Activated naive CD8-positive, alpha-beta T cell (primary cell): Measurements from ENCODE around the gene XK.

Experiments used
- H3K27ac Mint-ChIP-seq: one replicate; pipeline ENCODE4 v1.8.0; 2021; ENCODE audit warnings: mixed read lengths
- H3K27me3 Mint-ChIP-seq: one replicate; pipeline ENCODE4 v1.8.0; 2021; ENCODE audit warnings: mixed read lengths
- H3K36me3 Mint-ChIP-seq: one replicate; pipeline ENCODE4 v1.8.0; 2021; ENCODE audit warnings: mixed read lengths
- H3K4me1 Mint-ChIP-seq: one replicate; pipeline ENCODE4 v1.8.0; 2021; ENCODE audit warnings: low read depth, mixed read lengths
- H3K4me3 Mint-ChIP-seq: one replicate; pipeline ENCODE4 v1.8.0; 2021; ENCODE audit warnings: mild to moderate bottlenecking, mixed read lengths
- H3K9me3 Mint-ChIP-seq: one replicate; pipeline ENCODE4 v1.8.0; 2021; ENCODE audit warnings: low read depth, mixed read lengths

The XK gene

GRCh38 chrX:37667141-37667540 lies 18.4 kb upstream of the XK start:
- Mint-ChIP-seq H3K27me3 (no peaks in the 10 kb centered on the region), H3K4me3 (no peak overlapping the region)

GRCh38 chrX:37672563-37672962 lies 13.0 kb upstream of the XK start:
- Mint-ChIP-seq H3K4me3 (no peak overlapping the region), H3K9me3 (no peaks in the 10 kb centered on the region), H3K36me3 (no peaks in the 10 kb centered on the region), H3K27me3 (no peaks in the 10 kb centered on the region), H3K4me1 (no peaks in the 10 kb centered on the region), H3K27ac (no peak overlapping the region)

More at GRCh38 chrX:37667141-37667540, 18.4 kb upstream of the XK start:
- Mint-ChIP-seq H3K36me3 (no peaks in the 10 kb centered on the region), H3K9me3 (no peaks in the 10 kb centered on the region), H3K4me1 (no peaks in the 10 kb centered on the region), H3K27ac (no peak overlapping the region)

- peaks cover 1% of the 10 kb centered on the region for H3K27me3 Mint-ChIP-seq
- no peak overlapping the region for H3K27ac Mint-ChIP-seq
- no peaks in the 10 kb centered on the region for H3K4me1 Mint-ChIP-seq
- H3K36me3 Mint-ChIP-seq = no peaks in the 10 kb centered on the region
- H3K9me3 Mint-ChIP-seq = no peaks in the 10 kb centered on the region
- no peak overlapping the region for H3K4me3 Mint-ChIP-seq
Measured at GRCh38 chrX:37676811-37677210, 8.8 kb upstream of the XK start.

- Mint-ChIP-seq H3K27me3 (peaks cover 1% of the 10 kb centered on the region), H3K27ac (no peak overlapping the region)
Measured at GRCh38 chrX:37677243-37677642, 8.3 kb upstream of the XK start.

GRCh38 chrX:37677765-37678164 lies 7.8 kb upstream of the XK start:
- Mint-ChIP-seq H3K27ac (no peak overlapping the region), H3K4me3 (no peak overlapping the region), H3K4me1 (no peaks in the 10 kb centered on the region), H3K27me3 (peaks cover 1% of the 10 kb centered on the region), H3K36me3 (no peaks in the 10 kb centered on the region), H3K9me3 (no peaks in the 10 kb centered on the region)

More at GRCh38 chrX:37677243-37677642, 8.3 kb upstream of the XK start:
- Mint-ChIP-seq H3K4me1 (no peaks in the 10 kb centered on the region), H3K36me3 (no peaks in the 10 kb centered on the region), H3K9me3 (no peaks in the 10 kb centered on the region), H3K4me3 (no peak overlapping the region)

- no peaks in the 10 kb centered on the region for H3K9me3 Mint-ChIP-seq
- H3K27me3 Mint-ChIP-seq = peaks cover 1% of the 10 kb centered on the region
- H3K4me3 Mint-ChIP-seq = no peak overlapping the region
- no peaks in the 10 kb centered on the region for H3K36me3 Mint-ChIP-seq
- no peak overlapping the region for H3K27ac Mint-ChIP-seq
- no peaks in the 10 kb centered on the region for H3K4me1 Mint-ChIP-seq
Measured at GRCh38 chrX:37678574-37678973, 7.0 kb upstream of the XK start.

- H3K27ac Mint-ChIP-seq = no peak overlapping the region
- no peak overlapping the region for H3K4me3 Mint-ChIP-seq
- H3K27me3 Mint-ChIP-seq = peaks cover 1% of the 10 kb centered on the region
- no peaks in the 10 kb centered on the region for H3K36me3 Mint-ChIP-seq
- no peaks in the 10 kb centered on the region for H3K4me1 Mint-ChIP-seq
- no peaks in the 10 kb centered on the region for H3K9me3 Mint-ChIP-seq
Measured at GRCh38 chrX:37679230-37679629, 6.4 kb upstream of the XK start.

GRCh38 chrX:37679888-37680287 lies 5.7 kb upstream of the XK start:
- Mint-ChIP-seq H3K36me3 (no peaks in the 10 kb centered on the region), H3K4me1 (no peaks in the 10 kb centered on the region), H3K27ac (no peak overlapping the region), H3K4me3 (no peak overlapping the region), H3K9me3 (no peaks in the 10 kb centered on the region), H3K27me3 (peaks cover 1% of the 10 kb centered on the region)

GRCh38 chrX:37684426-37684825 lies 1.2 kb upstream of the XK start:
- H3K27ac Mint-ChIP-seq = no peak overlapping the region
- no peaks in the 10 kb centered on the region for H3K9me3 Mint-ChIP-seq
- H3K27me3 Mint-ChIP-seq = peaks cover 3% of the 10 kb centered on the region
- H3K36me3 Mint-ChIP-seq = no peaks in the 10 kb centered on the region
- H3K4me3 Mint-ChIP-seq = peak overlapping the region; percentile 10
- no peaks in the 10 kb centered on the region for H3K4me1 Mint-ChIP-seq

- peak overlapping the region; percentile 62 for H3K4me3 Mint-ChIP-seq
- H3K4me1 Mint-ChIP-seq = no peaks in the 10 kb centered on the region
- no peaks in the 10 kb centered on the region for H3K36me3 Mint-ChIP-seq
- H3K27me3 Mint-ChIP-seq = peaks cover 3% of the 10 kb centered on the region
- no peak overlapping the region for H3K27ac Mint-ChIP-seq
- no peaks in the 10 kb centered on the region for H3K9me3 Mint-ChIP-seq
Measured at GRCh38 chrX:37684973-37685372, 618 bp upstream of the XK start.

GRCh38 chrX:37686369-37686995 lies 891 bp downstream of the XK start:
- peaks cover 3% of the 10 kb centered on the region for H3K27me3 Mint-ChIP-seq
- H3K27ac Mint-ChIP-seq = no peak overlapping the region
- H3K4me3 Mint-ChIP-seq = peak overlapping the region; percentile 70
- no peaks in the 10 kb centered on the region for H3K36me3 Mint-ChIP-seq
- no peaks in the 10 kb centered on the region for H3K9me3 Mint-ChIP-seq
- H3K4me1 Mint-ChIP-seq = no peaks in the 10 kb centered on the region

- Mint-ChIP-seq H3K9me3 (no peaks in the 10 kb centered on the region), H3K27ac (no peak overlapping the region), H3K27me3 (peaks cover 1% of the 10 kb centered on the region), H3K4me3 (peak overlapping the region; percentile 70), H3K4me1 (no peaks in the 10 kb centered on the region), H3K36me3 (no peaks in the 10 kb centered on the region)
Measured at GRCh38 chrX:37686996-37687395, 1.4 kb downstream of the XK start.

- H3K4me3 Mint-ChIP-seq = no peak overlapping the region
- H3K9me3 Mint-ChIP-seq = no peaks in the 10 kb centered on the region
- no peaks in the 10 kb centered on the region for H3K36me3 Mint-ChIP-seq
- peaks cover 1% of the 10 kb centered on the region for H3K27me3 Mint-ChIP-seq
- H3K27ac Mint-ChIP-seq = no peak overlapping the region
- no peaks in the 10 kb centered on the region for H3K4me1 Mint-ChIP-seq
Measured at GRCh38 chrX:37690119-37690518, 4.5 kb downstream of the XK start.

- no peak overlapping the region for H3K4me3 Mint-ChIP-seq
- no peaks in the 10 kb centered on the region for H3K4me1 Mint-ChIP-seq
- H3K27ac Mint-ChIP-seq = no peak overlapping the region
- H3K36me3 Mint-ChIP-seq = no peaks in the 10 kb centered on the region
- H3K27me3 Mint-ChIP-seq = no peaks in the 10 kb centered on the region
- no peaks in the 10 kb centered on the region for H3K9me3 Mint-ChIP-seq
Measured at GRCh38 chrX:37692918-37693317, 7.3 kb downstream of the XK start.

GRCh38 chrX:37697169-37697760 lies 11.7 kb downstream of the XK start:
- no peak overlapping the region for H3K27ac Mint-ChIP-seq
- H3K4me3 Mint-ChIP-seq = no peak overlapping the region

GRCh38 chrX:37701588-37701987 lies 16.0 kb downstream of the XK start:
- Mint-ChIP-seq H3K36me3 (no peaks in the 10 kb centered on the region), H3K4me1 (no peaks in the 10 kb centered on the region), H3K27me3 (no peaks in the 10 kb centered on the region), H3K27ac (no peak overlapping the region), H3K4me3 (no peak overlapping the region), H3K9me3 (no peaks in the 10 kb centered on the region)

More at GRCh38 chrX:37697169-37697760, 11.7 kb downstream of the XK start:
- Mint-ChIP-seq H3K4me1 (no peaks in the 10 kb centered on the region), H3K9me3 (no peaks in the 10 kb centered on the region), H3K36me3 (no peaks in the 10 kb centered on the region), H3K27me3 (no peaks in the 10 kb centered on the region)
